NOMO-1 treated with dmso at 0.1 percent for 144 hours (cell line): ENCODE data around the gene SLC35F1.

ENCODE experiments used
- DNase-seq: peaks from one replicate; lab custom pipeline; 2025; ENCODE audit not compliant: unreplicated experiment; lab: John Stamatoyannopoulos, UW

SLC35F1 gene

DNA sequence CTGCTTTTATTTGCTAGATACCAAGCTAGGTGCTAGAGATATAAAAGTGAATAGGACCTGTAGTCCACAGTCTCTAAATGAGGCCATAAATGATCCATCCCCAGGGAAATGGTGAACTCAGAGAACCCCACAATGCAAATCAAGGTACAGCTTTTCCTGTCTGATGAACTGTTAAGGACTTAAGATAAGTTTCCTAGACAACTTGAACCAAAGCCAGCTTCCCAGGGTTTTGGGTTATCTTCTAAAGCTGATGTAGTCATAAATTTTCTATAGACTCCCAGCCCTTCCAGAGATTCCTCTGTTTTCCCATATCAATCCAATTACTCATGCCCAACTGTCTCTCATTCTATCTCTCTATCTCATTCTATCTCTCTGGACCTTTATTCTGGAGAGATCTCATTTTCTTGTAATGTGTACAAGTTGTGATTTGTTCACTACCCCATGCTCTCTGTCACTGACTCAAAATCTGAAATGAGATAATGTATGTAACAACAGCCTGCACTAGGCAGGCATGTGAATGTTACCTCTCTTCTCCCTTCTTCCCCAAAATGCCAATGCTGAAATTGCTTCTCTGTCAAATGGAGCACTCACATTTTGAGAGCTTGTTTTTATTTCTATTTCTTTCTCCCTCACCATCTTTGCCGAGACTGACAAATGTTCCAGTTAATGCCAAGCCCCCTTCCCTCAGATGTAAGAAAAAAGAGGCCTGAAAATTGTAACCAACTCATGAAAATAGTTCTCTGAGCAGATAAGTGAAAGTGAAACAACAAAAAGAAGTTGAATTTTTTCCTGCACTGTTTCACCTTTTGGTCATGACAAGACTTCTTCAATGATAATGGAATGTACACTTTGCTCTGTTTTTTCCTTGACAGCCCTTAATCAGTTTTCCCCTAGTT, 279.9 kb downstream of the SLC35F1 start:
- no peak for DNase-seq

DNA sequence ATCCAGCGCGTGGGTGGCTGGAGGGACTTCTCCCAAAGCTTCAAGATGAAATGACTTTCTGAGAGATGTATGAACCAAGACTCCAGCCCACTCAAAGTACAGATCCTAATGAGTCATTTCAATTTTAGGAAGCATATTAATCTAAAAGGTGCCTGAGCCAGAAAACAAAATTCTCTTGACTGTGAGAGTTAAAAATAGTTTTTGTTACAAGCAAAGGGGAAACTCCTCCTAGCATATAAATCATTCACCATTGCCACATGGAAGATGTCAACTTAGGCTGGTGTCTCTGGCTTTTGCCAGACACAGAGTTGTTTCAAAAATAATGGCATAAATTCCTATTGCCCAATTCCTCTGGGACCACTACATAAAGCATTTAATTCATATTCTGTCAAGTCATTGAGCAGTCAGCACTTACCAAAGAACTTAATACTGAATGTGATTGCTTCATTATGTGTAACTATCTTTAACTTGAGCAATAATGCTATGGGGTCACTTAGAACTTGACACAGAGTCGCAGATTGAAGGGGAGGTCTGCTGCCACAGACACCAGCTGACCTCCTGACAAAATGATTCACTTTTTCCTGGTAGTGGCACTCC, 280.6 kb downstream of the SLC35F1 start:
- peak; percentile 55 for DNase-seq

DNA sequence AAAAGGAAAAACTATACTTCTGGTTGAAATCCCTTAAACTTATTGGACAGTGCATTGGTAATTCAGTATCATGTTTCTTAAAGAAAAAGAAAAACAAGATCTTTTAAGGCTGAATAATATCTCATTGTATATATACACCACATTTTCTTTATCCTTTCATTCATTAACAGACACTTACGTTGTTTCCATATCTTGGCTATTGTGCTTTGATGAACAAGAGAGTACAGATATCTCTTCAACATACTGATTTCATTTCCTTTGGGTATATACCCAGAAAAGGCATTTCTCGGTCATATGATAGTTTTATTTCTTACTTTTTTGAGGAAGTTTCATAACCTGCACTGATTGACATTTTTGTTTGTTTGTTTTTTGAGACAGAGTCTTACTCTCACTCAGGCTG, 281.5 kb downstream of the SLC35F1 start:
- DNase-seq = no peak

DNA sequence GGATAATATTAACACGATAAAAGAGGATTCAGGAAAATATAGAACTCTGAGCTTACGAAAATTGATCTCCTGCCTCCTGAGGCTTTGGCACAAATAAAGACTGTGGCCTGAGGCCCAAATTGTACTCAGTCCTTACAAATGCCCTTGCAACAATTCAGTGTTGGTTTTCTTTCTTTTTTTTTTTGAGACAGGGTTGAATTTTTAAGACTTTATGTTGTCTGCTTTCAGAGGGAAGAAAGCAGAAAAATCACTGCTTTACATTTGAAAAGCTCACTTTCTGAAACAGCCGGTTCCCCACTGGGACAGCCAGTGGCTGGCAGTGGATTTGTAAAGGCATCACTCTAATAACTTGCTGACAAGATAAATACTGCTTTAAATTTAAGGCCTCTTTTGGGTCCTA, 290.5 kb downstream of the SLC35F1 start:
- no peak for DNase-seq

DNA sequence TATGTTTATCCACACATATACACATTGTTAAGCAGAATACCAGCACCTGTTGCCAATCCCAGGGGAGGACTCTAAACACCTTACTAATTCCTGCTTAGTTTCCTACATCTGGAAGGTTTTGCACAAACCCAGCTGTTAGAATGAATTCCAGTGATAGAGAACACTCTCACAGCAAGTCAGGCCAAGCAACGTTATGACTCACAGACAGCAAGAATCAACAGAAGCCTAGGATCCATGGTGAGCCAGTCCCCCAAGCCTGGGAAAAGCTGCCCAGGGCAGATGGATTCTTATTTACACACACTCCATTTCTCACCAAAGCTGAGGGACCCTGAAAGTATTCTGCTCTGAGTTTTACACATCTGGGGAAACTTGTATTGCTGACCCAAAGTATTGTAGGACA, 291.7 kb downstream of the SLC35F1 start:
- DNase-seq = no peak

DNA sequence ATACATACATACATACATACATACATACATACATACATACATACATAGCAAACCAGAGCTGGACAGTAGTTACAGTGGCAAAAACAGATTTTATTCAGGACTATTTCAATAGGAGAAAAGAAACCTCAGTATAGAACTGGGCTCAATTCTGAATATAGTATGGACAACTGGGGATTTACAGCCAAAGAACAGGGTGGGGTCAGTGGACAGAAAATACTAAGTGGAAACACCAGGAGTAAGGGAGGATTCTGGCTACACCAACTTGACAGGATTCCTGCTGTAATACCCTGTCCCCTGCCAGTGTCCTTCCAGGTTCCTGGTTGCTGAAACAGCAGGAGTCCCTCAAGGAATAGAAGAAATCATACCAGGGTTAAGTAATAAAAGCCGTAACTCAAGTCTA, 293.1 kb downstream of the SLC35F1 start:
- no peak for DNase-seq

DNA sequence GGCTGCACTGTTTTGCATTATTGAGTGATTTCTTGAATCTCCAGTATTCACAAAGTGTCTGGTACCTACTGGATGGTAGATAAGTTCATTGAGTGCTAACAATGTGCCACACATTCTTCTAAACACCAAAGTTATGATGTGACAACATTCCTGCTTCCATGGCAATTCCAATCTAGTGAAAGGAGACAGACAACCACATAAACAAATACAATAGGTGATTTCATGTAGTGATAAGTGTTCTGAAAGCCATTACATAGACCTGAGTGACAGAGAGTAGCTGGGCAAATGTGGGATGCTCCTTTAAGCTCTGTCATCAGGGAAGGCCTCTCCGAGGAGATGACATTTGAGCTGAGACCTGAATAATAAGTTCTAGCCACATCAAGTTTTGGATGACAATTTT, 295.5 kb downstream of the SLC35F1 start:
- DNase-seq = no peak

DNA sequence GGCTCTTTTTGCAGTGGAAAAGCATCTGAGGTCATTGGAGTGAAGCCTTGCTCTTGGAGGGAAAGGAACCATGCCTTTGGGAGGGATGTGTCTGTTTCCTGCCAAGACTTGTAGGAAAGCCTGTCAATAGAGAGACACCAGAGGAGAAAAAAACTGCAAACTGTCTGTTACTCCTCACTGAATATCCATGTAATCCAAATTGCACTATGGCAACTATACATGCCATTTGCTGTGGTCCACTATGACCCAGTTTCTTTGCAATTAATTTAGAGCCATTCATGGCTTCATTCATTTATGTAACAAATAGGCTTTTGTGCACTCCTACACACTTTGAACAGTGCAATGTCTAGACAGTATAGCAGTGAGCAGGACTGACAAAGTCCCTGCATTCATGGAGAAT, 296.5 kb downstream of the SLC35F1 start:
- no peak for DNase-seq

DNA sequence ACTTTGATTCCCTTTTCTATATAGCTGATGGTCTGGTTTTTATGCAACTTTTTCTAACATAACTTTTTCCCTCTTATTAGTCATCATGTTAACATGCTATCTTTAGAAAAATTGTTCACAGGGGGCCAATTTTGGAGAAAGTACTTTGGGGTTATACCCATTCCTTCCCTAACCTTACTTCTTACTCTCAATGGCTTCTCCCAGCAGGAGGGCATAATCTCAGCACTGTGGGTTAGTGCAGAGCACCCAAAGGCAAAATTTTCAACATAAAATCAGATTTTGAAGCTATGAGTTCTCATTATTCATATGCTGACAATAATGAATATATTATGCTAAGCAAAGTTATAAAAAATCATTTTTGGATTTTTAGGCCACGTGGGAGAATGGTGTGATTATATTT, 299.2 kb downstream of the SLC35F1 start:
- no peak for DNase-seq

DNA sequence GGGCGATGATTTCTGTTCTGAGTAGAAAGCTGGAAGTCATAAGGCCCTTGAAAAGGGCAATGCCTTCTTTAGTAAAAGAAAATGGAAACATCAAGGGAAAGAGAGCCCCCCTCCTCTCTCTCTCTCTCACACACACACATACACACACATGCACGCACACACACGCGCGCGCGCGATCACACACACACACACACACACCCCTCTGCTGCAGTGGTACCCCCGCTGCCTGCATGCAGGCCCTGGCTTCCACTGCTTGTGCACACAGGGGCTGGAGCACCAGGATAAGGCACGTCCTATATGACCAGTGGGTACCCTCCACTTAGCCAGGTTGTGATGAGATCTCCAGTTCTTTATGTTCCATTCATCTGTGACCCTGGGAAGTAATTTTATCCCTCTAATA, 300.9 kb downstream of the SLC35F1 start:
- no peak for DNase-seq

DNA sequence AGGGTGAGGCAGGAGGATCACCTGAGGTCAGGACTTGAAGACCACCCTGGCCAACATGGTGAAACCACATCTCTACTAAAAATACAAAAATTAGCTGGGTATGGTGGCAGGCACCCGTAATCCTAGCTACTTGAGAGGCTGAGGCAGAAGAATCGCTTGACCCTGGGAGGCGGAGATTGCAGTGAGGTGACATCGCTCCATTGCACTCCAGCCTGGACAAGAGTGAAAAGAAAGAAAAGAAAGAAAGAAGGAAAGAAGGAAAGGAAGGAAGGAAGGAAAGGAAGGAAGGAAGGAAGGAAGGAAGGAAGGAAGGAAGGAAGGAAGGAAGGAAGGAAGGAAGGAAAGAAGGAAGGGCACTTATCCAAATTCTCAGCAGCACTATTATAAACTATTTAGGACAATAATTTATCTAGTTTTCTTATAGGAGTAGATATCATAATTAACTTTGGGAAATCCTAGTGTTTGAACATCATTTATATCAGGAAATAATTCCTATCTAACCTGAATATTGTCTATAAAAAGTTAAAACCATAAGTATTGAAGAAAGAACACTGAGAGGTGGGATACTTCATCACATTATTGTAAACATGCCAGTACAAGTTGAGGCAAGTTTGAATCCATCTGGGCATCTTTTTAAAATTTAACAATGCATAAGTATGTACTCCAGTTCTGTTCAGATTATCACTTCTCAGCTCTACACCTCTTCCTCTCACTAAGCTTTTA, 305.5 kb downstream of the SLC35F1 start:
- DNase-seq = no peak

DNA sequence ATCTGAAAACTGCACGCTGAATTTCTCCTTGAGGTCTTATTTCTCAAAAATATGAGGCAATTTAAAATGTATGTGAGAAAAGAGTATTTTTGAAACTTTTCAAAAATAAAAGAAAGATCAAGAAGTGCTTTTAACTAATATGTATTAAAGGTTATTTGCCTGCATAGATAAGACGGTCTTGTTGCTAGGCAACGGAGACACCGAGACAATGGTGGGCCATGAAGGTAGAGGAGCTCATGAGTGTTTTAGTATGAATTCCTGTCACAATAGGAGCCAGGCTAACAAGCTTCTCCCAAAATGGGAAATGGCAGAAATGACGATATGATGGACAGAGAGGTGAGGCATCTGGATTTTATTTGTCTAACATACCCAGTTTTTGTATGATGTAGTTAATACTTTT, 308.2 kb downstream of the SLC35F1 start:
- no peak for DNase-seq

DNA sequence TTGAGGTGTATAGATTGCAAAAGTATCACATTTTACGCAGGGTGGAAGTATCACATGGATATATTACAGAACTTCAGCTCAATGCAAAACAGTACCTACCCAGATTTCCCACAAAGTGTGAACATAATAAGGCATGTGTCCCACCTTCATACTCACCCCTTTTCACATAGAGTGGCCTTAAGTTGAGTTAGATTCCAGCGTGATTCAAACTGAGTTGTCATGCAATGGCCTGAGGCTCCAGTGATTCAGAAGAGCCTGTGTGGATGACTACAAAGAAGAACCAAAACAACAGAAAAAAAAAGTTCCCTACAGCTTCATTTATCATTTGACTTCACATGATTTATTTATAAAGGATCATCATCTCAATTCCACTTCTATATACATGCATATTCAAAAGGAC, 309.7 kb downstream of the SLC35F1 start:
- DNase-seq = no peak

DNA sequence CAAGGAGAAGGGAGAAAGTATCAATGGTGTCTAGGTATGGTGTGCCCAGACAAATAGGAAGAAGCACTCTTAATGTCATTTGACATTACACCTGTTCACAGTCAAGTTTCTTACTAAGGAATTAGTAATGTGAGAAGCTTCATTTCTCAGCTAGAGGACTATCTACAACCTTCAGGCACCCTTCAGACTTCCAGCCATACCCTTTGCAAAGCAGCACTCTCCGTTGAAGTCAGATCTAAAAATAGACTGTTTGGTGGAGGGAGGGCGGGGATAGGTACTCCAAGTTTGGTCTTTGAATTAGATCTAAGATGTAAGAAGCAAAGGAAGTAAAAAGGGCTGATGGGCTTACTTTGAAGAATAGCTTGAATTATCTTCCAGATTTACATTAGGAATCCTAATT, 311.1 kb downstream of the SLC35F1 start:
- DNase-seq = no peak

DNA sequence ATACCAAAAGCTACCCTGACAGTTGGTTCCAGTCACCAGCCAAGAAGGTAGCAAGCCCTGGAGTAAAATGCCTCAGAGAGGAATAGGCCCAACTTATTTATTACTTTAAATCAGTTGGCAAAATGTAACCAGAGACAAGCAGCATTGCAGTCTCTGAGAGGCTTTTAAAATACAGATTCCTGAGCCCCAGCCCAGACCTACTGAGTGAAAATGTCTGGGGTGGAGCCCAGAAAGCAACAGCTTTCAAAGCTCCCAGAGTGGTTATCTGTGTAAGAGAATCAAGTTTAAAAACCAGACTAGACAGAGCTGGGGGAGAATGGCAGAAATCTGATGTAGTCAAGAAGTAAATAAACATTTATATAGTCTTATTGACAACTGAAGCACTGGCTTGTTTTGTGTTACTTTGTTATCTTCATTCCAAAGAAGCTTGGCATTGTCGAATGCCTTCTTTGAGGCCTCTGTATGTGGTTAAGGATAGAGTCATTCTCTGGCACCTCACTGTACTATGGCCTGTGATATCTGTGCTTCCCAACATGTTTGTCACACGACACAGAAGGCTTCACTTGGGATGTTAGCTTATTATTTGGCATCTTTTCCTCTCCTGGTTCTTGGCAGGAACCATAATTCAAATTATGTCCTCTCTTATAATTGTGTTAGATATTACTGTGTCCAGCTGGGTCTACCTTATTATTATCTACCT, 313.5 kb downstream of the SLC35F1 start:
- no peak for DNase-seq

DNA sequence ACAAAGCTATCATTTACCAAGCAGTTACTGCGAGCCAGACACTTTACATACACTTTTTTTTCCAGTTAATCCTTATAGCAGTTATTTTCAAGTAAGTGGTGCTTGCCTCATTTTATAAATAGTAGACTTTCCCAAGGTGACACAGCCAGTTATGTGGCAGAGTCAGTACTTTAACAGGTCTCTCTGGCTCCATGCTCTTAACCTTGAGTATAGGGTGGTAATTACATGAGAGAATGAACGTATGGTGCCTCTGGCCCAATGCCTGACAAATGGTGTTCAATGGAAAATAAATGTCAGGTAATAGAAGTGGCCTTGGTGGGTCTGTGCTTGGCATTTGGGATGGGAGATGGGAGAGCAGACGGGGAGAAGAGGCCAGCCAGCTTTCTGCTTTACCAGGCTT, 316.3 kb downstream of the SLC35F1 start:
- DNase-seq = no peak

DNA sequence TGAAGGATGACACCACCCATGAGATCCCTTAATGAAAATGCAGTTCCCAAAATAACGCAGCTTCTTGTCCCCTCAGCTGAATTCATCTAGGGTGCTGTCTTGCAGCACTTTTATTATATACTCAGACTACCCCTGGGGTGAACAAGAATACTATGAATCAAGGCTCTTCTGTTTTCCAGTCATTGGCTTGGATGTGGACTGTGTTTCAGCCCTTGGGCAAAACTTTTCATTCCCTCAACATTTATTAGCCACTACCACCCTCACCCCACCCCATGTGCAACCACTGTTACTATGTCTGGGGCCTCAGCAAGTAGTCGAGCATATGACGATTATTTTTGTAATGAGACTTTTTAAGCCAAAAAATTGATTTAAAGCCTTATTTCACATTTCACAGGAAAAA, 321.8 kb downstream of the SLC35F1 start:
- DNase-seq = no peak

DNA sequence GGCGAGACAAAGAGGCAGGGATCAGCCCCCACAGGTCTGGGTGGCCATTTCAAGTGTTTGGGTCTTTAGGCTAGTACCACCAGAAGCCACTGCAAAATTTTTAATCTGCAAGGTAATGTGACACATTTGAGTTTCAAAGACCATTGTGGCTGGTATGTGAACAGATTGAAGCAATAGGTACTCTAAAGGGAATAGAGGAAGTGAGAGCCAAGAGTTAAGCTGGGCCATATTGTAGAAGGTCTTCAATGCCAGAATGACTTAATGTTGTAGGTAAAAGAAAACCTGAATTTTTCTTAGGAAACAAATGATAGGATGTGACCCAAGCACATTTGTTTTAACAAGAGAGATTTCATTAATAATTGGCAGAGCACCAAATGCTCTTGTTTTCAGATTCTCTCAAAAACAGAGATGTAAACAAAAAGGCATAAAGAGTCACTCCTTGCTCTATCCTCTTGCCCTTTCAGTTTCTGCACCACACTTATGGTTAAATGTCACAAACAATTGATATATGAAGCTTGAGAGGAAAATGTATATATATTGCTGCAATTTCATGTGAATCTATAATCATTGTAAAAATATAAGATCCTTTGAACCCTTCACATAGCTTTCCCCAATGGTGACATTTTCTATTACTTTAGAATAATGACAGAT, 333.9 kb downstream of the SLC35F1 start:
- DNase-seq = no peak

DNA sequence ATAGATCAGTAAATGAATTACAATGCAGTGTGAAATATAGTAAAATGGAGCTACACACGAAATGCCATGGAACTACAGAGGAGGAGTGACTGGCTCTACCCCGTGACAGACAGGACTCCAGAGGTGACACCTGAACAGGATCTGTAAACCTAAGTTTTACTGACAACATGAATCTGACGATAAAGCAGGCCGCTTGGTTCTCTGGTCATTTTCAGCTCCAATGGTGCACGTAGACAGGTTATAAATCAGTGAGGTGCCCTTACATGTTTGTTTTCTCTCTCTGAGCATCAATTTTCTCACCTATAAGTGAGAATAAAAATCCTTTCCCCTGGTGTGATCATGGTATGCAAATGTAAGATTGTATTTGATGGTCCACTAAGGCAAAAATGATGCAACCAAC, 339.3 kb downstream of the SLC35F1 start:
- no peak for DNase-seq

DNA sequence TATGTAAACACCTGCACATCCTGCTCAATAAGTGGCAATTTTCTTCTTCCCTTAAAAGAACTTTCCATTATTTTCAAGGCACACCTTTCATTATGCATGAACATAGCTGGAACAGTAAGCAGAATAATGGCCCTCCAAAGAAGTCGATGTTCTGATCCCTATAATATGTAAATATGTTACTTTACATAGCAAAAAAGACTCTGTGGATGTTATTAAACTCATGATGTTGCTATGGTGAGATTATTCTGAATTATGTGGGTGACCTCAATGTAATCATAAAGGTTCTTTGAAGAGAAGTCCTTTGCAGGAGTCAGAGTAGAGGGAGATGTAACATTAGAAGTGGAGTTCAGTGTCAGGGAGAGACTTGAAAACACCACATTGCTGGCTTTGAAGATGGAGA, 341.1 kb downstream of the SLC35F1 start:
- DNase-seq = no peak

DNA sequence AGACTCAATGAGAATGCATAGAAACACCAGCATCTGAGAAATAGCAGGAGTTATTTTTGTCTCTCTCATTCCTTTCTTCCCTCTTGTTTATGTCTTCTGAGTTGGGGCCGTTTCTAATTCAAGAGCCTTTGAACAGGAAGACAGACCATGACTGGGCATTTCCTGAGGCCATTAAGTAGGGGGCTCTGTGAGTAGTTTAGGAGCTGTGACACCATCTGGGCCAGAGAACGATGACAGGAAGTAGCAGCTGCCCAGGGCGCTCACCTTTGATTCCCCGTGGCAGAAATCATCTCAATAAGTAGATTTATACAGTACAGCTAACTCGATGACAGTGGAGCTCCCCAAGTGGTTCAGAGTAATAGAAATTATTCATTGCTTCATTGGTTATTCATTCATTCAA, 342.6 kb downstream of the SLC35F1 start:
- DNase-seq = peak; percentile 3
